Activated CD4-positive, alpha-beta T cell treated with anti-CD3 and anti-CD28 coated beads, Interleukin-2, amount 10 ng/mL, durations not matched to agents 24 days and 14 days (primary cell): Measurements from ENCODE around the gene PGC. TPM values are rescaled to one million over a fixed set of nuclear protein-coding genes. Genes with fewer than 3 reads are reported as not detected.

ENCODE experiments used
- DNase-seq: peaks from one replicate; pipeline ENCODE4 v3.0.0; 2022
- H3K27ac Mint-ChIP-seq: one replicate; pipeline ENCODE4 v1.8.0; 2022; ENCODE audit warnings: mild to moderate bottlenecking, mixed read lengths
- H3K27me3 Mint-ChIP-seq: one replicate; pipeline ENCODE4 v1.8.0; 2022; ENCODE audit warnings: mixed read lengths
- H3K36me3 Mint-ChIP-seq: one replicate; pipeline ENCODE4 v1.8.0; 2022; ENCODE audit warnings: low read depth, mild to moderate bottlenecking, mixed read lengths
- H3K4me1 Mint-ChIP-seq: one replicate; pipeline ENCODE4 v1.8.0; 2021; ENCODE audit warnings: mixed read lengths
- H3K4me3 Mint-ChIP-seq: one replicate; pipeline ENCODE4 v1.8.0; 2022; ENCODE audit warnings: mild to moderate bottlenecking, moderate library complexity, mixed read lengths
- H3K9me3 Mint-ChIP-seq: one replicate; pipeline ENCODE4 v1.8.0; 2021; ENCODE audit warnings: mixed read lengths
- intact Hi-C: fragments of 100-400 bp; cut with micrococcal nuclease; formaldehyde crosslinking; loops from one replicate; pipeline ENCODE4 v1.15.1; 2023
- total RNA-seq: library from RNA; stranded (reverse); gene quantifications from 2 replicates; pipeline ENCODE4 v1.2.3, GENCODE V29; 2022

Gene PGC
- total RNA-seq, 1 donor from 2014 or later = not detected

DNA sequence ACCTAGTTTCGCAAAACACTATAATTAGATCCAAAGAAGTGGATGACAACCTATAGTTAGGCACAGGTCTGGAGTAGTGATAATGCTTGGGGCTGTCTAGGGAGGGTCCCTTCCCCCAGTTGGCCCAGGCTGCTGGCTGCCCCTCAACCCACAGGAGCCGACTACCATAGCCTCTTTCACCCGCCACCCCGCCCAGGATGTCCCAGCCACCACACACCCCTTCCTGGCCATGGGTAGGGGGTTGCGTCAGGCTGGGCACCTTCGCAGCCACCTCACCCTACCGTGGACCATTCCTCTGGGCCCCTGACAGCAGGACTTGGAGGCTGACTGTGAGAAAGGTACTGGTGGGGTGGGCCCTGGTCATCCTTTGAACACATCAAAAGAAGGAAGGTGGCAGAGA, 20.3 kb downstream of the PGC start:
- H3K4me3 Mint-ChIP-seq = no peak overlapping the region

DNA sequence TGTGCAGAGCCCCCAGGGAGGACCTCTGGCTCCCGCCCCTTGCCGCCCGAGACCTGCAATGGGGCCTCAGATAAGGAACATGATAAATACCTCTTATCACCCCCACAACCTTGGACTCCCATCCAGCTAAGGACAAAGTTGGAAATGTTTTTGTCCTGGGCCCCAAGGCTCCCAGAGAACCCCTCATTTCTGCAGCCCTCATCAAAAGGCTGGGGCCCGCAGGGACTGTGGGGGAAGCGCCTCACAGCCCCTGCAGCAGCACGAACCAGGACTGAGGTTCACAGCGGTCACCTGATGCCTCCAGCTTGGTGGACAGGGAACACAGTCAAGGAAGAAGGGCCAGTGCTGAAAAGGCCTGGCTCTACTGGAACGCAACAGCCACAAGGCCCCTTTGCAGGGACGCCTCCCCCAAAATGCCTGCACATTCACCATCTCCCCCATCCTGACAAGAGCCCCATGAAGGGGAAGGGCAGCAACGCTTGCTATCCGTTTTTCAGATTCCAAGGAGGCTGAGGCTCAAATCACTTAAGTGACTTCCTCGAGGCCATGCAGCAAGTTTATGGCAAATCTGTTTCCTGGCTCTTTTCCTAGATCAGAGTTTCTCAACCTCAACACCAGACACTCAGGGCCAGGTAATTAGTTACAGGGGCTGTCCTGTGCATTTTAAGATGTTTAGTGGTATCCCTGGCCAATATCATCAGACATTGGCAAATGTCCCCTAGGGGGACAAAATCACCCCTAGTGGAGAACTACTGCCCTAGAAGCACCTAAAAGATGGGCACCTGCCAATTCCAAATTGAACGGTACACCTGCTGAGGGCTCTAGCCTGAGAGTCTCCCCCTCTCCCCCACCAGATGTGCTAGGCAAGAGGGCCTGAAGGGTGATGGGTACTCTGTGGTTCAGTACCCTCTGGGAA, 22.4 kb downstream of the PGC start:
- peaks cover 9% of the 10 kb centered on the region for H3K4me1 Mint-ChIP-seq
- no peak overlapping the region for H3K27ac Mint-ChIP-seq
- intact Hi-C loops = no loop called here
- no peak overlapping the region for H3K4me3 Mint-ChIP-seq
- no peak for DNase-seq
- no peaks in the 10 kb centered on the region for H3K27me3 Mint-ChIP-seq
- H3K36me3 Mint-ChIP-seq = no peaks in the 10 kb centered on the region
- no peaks in the 10 kb centered on the region for H3K9me3 Mint-ChIP-seq

More for the DNA sequence above, 20.3 kb downstream of the PGC start:
- Mint-ChIP-seq H3K27me3 (no peaks in the 10 kb centered on the region), H3K4me1 (peaks cover 23% of the 10 kb centered on the region), H3K27ac (no peak overlapping the region), H3K36me3 (no peaks in the 10 kb centered on the region), H3K9me3 (no peaks in the 10 kb centered on the region)
- intact Hi-C loops = no loop called here
- DNase-seq = no peak

DNA sequence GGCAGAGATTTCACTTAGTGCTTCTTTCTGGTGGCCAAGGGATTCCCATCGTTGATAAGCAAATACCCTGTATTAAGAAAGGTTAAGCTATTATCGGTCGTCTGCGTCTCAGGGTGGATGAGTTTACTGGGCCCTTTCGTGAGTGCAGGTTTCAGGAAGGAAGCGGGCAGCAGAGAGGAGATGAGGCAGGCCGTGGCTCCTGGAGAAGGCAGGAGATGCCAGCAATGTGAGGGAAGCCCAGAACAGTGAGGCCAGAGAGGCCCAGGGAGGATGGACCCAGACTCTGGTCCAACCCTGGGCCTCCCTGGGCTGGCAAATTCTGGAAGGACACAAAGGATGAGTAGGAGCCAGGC, 23.0 kb downstream of the PGC start:
- no peaks in the 10 kb centered on the region for H3K27me3 Mint-ChIP-seq

DNA sequence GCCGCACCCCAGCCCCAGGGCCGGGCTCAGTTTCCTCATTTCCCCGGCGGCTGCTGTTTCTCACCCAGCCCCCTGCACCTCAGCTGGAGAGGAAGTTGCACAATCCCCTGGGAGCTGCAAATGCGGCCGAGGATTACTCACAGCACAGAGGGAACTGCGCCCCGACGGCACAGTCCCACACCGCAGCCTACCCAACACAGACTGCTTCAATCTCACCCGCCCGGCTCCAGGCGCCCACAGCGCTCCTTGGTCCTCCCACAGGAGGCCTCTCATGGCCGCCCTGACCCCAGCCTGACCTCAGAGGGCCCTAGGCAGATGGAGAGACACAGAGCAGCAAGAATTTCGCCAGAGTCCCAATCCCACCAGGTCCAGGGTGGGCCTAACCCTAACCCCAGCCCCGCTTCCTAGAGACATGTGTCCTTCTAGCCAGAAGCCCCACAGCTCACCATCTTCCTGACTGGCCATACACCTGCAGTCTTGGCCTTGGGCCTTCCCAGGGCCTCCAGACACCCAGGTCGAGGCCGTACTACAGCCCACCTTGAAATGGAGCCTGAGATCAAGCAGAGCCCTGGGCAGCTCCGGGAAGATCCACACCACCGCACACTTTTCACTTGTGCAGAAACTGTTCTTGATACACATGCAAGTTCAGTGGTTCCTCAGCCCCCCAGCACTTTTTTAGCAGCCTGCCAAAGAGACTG, 23.5 kb downstream of the PGC start:
- H3K4me1 Mint-ChIP-seq = peaks cover 7% of the 10 kb centered on the region
- DNase-seq = no peak
- H3K36me3 Mint-ChIP-seq = no peaks in the 10 kb centered on the region
- H3K4me3 Mint-ChIP-seq = no peak overlapping the region
- intact Hi-C loops = no loop called here
- no peaks in the 10 kb centered on the region for H3K9me3 Mint-ChIP-seq
- H3K27ac Mint-ChIP-seq = no peak overlapping the region
- H3K27me3 Mint-ChIP-seq = no peaks in the 10 kb centered on the region

More for the DNA sequence above, 23.0 kb downstream of the PGC start:
- no peak overlapping the region for H3K4me3 Mint-ChIP-seq
- H3K9me3 Mint-ChIP-seq = no peaks in the 10 kb centered on the region
- H3K4me1 Mint-ChIP-seq = peaks cover 9% of the 10 kb centered on the region
- H3K36me3 Mint-ChIP-seq = no peaks in the 10 kb centered on the region
- DNase-seq = no peak
- intact Hi-C loops = no loop called here
- no peak overlapping the region for H3K27ac Mint-ChIP-seq

DNA sequence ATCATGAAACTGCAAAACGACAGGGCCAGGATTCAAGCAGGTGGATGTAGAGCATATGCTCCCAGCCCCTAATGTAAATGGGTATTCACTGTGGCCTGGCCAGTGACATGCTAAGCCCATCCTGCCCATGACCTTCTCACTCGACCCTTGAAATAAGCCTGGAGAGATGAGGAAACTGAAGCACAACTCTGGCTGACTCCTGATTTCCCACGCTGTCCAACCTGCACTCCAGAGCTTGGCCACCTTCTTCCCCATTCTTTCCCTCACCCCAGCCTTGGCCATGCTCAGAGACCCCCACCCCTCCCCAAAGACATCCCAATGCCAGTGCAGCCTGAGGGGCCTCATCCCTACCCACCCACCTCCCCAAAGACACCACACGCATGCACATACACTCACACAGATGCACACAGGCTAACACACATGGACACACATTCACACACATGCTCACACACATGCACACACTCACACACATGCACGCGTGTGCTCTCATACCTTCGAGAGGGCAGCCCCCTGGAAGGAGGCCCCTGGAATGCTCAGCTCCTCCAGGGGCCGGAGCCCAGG, 24.1 kb downstream of the PGC start:
- intact Hi-C loops = no loop called here

DNA sequence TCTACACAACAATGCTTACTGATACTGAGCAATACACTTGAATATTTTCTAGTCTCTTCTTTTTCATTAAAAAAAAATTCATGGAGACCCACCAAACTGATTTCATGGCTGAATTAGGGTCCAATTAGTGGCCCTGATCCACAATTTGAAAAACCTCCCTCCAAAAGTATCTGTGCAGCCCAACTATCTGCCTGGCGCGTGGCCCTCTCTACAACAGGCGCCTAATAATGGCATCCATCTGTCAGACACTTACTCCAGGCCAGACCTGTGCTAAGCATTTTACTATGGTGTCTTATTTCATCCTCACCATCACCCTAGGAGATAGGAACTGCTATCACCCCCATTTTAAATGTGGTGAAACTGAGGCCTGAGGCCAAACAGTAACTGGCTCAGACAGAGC, 25.8 kb downstream of the PGC start:
- Mint-ChIP-seq H3K36me3 (no peaks in the 10 kb centered on the region), H3K4me1 (peaks cover 6% of the 10 kb centered on the region), H3K9me3 (no peaks in the 10 kb centered on the region), H3K27me3 (no peaks in the 10 kb centered on the region), H3K27ac (no peak overlapping the region), H3K4me3 (no peak overlapping the region)
- no peak for DNase-seq
- intact Hi-C loops = no loop called here

More for the DNA sequence above, 24.1 kb downstream of the PGC start:
- Mint-ChIP-seq H3K9me3 (no peaks in the 10 kb centered on the region), H3K27ac (no peak overlapping the region), H3K27me3 (no peaks in the 10 kb centered on the region), H3K4me3 (no peak overlapping the region), H3K4me1 (peaks cover 7% of the 10 kb centered on the region), H3K36me3 (no peaks in the 10 kb centered on the region)
- no peak for DNase-seq

DNA sequence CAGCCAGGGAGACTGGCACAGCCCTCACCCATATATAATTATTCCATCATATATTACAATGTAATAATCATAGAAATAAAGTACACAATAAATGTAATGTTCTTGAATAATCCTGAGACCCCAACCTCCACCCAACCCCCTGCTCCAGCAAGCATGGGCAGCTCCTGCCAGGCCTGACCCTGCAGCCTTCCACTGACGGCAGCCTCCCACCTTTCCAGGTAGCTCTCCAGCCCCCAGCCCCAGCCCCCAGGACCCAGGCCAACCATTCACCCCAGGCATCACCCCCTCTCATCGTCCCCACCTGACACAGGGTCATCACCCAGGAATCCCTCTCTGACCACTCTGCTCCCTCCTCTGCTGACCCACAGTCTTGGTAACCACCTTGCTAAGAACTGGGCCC, 26.4 kb downstream of the PGC start:
- Mint-ChIP-seq H3K4me1 (peaks cover 9% of the 10 kb centered on the region), H3K9me3 (no peaks in the 10 kb centered on the region), H3K36me3 (no peaks in the 10 kb centered on the region), H3K4me3 (no peak overlapping the region), H3K27ac (no peak overlapping the region), H3K27me3 (no peaks in the 10 kb centered on the region)
- intact Hi-C loops = no loop called here
- DNase-seq = no peak

DNA sequence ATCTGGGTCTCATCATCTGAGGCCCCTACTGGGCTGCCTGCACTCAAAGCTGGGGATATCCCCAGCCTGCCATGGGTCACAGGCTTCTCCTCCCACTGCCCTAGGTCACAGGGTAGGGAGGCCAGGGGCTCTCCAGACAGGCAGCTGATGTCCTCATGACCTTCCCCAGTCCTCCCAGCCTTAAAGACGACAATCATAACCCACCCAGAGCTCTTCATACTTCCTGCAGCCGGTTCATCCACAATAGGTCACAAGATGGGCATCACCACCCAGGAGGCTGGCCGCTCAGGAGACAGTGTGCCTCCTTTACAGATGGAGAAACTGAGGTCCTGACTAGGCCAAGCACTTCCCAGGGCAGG, 27.0 kb downstream of the PGC start:
- Mint-ChIP-seq H3K27ac (no peak overlapping the region), H3K27me3 (no peaks in the 10 kb centered on the region), H3K4me1 (peaks cover 12% of the 10 kb centered on the region), H3K36me3 (no peaks in the 10 kb centered on the region), H3K4me3 (no peak overlapping the region), H3K9me3 (no peaks in the 10 kb centered on the region)
- intact Hi-C loops = no loop called here
- DNase-seq = no peak

DNA sequence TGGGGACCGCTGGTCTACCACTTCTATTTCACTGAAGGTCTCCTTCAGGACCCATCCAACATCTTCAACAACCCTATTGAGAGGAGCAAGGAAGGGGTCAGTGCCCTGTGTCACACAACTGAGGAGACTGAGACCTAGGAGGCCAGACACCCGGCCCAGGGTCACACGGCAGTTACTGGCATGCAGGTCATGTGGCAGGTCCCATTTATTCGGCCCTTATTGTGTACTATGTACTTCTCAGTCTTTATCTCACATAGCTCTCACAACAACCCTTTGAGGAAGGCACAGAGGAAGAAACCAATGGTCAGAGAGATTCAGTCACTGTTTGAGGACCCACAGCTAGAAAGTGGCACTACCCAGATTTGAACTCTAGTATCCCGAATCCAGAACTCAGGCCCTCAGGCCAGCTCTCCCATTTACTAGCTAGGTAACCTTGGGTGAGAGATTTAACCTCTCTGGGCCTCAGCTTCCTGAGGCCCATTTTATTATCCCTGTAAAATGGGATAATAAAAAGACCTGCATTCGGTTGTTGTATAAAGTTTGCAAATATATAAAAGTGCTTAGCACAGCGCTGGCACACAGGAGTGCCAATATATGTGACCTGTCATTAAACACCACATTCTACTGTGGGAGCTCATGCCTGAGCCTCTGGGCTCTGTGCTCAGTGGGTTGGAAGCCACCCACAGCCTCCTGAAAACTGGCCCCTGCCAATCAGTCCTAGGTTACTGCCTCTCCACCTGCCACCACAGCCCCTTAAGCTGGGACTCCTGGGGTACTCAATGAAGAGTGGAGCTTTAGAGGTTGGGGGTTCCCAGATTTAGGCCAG, 27.5 kb downstream of the PGC start:
- Mint-ChIP-seq H3K27ac (no peak overlapping the region), H3K27me3 (no peaks in the 10 kb centered on the region), H3K4me1 (peaks cover 12% of the 10 kb centered on the region), H3K4me3 (no peak overlapping the region), H3K9me3 (no peaks in the 10 kb centered on the region), H3K36me3 (no peaks in the 10 kb centered on the region)
- no peak for DNase-seq
- intact Hi-C loops = no loop called here

DNA sequence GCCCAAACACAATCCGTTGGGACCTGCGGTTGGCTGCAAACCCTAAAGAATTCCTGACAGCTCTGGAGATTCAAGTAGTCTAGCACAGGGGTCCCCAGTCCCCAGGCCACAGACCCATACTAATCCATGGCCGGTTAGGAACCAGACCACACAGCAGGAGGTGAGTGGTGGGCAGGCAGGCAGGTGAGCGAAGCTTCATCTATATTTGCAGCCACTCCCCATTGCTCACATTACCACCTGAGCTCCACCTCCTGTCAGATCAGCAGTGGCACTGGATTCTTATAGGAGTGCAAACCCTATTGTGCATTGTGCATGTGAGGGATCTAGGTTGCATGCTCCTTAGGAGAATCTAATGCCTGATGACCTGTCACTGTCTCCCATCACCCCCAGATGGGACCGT, 28.4 kb downstream of the PGC start:
- H3K27me3 Mint-ChIP-seq = no peaks in the 10 kb centered on the region
- no peak for DNase-seq
- no peaks in the 10 kb centered on the region for H3K36me3 Mint-ChIP-seq
- H3K27ac Mint-ChIP-seq = no peak overlapping the region
- H3K9me3 Mint-ChIP-seq = no peaks in the 10 kb centered on the region
- no peak overlapping the region for H3K4me3 Mint-ChIP-seq
- H3K4me1 Mint-ChIP-seq = peaks cover 12% of the 10 kb centered on the region
- intact Hi-C loops = no loop called here

DNA sequence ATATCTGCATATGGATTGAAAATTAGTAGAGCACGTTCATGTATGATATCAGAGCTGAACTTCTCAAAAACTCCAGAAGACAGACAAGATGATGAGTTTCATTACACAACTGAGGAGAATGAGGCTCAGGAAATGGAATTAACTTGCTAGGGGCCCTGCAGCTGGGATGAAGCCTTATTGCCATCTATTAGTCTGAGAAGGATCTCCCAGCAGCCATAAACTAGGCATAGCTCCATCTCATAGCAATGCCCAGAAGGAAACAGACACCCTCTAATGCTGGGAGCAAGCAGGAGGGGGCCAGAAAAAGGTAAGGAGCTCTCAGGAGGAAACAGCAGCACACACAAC, 29.8 kb downstream of the PGC start:
- Mint-ChIP-seq H3K4me1 (peaks cover 13% of the 10 kb centered on the region), H3K36me3 (no peaks in the 10 kb centered on the region), H3K27me3 (no peaks in the 10 kb centered on the region), H3K4me3 (no peak overlapping the region), H3K27ac (no peak overlapping the region), H3K9me3 (no peaks in the 10 kb centered on the region)
- DNase-seq = no peak
- intact Hi-C loops = no loop called here

DNA sequence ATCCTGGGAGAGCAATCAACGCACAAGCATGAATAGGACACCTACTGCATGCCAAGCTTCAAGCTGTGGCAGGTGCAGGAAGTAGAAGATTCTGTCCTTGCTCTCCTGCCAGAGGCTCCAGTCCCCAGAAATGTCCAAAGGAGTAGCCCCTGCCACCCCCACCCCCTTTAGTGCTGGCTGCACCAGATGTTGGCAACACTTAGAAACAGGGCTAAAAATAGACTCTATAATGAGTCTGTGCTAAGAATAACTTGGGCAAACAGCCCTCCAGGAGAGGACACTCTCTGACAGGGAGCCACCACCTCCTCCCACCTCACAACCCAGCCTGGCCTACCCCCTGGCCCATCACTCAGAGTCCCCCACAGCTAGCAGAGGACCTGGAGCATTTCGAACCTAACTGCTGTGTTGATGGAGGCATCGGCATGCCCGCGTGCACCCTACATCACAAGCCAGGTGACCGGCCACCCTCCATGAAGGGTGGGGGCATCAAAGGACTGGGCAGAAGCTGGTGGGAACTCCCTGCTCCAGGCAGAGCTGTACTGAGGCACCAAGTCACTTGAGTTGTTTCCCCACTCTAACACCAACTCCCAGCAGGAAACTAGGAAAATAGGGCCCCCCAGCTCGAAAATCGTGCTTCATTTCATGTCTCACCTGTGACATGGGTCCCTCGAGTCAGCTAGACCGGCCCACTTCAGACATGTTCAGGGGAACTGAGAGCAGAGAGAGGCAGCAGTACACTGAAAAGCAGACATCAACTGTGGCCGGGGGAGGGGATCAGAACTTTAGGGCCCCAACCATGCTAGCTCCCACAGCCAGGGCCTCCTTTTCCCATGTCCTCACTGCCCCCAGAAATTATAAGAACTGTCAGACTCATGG, 30.4 kb downstream of the PGC start:
- no peak overlapping the region for H3K4me3 Mint-ChIP-seq
- H3K36me3 Mint-ChIP-seq = no peaks in the 10 kb centered on the region
- intact Hi-C loops = no loop called here
- no peaks in the 10 kb centered on the region for H3K9me3 Mint-ChIP-seq
- no peak overlapping the region for H3K27ac Mint-ChIP-seq
- H3K27me3 Mint-ChIP-seq = no peaks in the 10 kb centered on the region
- no peak for DNase-seq
- peaks cover 13% of the 10 kb centered on the region for H3K4me1 Mint-ChIP-seq

DNA sequence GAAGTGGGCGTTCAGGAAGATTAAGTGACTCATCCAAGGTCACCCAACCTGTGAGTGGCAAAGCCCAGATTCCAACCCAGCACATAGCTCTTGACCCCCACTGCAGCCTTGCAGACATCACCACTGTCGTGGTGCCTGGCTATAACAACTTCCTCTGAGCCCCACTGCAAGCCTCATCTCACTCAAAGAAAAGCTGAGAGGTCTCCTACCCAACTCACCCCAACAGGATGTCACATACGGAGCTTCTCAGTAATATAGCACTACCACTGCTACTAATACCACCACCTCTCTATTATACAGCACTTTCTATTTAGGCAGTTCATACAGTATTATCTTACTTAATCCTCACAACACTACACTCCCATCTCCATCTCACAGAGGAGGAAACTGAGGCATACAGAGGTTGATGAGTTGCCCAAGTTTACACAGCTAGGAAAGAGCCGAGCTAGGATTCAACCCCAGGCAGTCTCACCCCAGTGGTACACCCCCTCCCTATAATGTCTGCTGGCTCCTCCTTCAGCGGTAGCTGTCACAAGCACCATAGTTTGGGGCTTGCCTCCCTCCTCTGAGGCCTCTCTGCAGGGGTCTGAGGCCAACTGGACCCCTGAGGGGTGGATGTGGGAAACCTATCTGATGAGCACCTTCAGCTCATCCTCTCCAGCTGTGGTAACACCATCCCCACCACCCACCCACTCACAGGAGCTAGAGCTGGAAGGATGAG, 31.2 kb downstream of the PGC start:
- intact Hi-C loops = no loop called here

More for the DNA sequence above, 31.2 kb downstream of the PGC start:
- H3K9me3 Mint-ChIP-seq = no peaks in the 10 kb centered on the region
- H3K27ac Mint-ChIP-seq = no peak overlapping the region
- DNase-seq = no peak
- no peak overlapping the region for H3K4me3 Mint-ChIP-seq
- H3K36me3 Mint-ChIP-seq = no peaks in the 10 kb centered on the region
- H3K27me3 Mint-ChIP-seq = no peaks in the 10 kb centered on the region
- peaks cover 13% of the 10 kb centered on the region for H3K4me1 Mint-ChIP-seq
